ENCODE results near the gene LSM7. TPM values are rescaled to one million over a fixed set of nuclear protein-coding genes. Genes with fewer than 3 reads are reported as not detected.
A peak's percentile ranks its signal among the peaks of the same experiment; 100 is the strongest.
"Not testable (repeated sequence)": the region's sequence is repeated elsewhere in the genome, so short reads cannot be mapped to it uniquely, and the experiment has no call there.

Gene LSM7
- total and polyA plus RNA-seq, 9 of the 15 experiments (the other 6 are each of a cell fraction or from before 2014, with no cell fraction given), result 40.5 to 690 (median 265) TPM

DNA sequence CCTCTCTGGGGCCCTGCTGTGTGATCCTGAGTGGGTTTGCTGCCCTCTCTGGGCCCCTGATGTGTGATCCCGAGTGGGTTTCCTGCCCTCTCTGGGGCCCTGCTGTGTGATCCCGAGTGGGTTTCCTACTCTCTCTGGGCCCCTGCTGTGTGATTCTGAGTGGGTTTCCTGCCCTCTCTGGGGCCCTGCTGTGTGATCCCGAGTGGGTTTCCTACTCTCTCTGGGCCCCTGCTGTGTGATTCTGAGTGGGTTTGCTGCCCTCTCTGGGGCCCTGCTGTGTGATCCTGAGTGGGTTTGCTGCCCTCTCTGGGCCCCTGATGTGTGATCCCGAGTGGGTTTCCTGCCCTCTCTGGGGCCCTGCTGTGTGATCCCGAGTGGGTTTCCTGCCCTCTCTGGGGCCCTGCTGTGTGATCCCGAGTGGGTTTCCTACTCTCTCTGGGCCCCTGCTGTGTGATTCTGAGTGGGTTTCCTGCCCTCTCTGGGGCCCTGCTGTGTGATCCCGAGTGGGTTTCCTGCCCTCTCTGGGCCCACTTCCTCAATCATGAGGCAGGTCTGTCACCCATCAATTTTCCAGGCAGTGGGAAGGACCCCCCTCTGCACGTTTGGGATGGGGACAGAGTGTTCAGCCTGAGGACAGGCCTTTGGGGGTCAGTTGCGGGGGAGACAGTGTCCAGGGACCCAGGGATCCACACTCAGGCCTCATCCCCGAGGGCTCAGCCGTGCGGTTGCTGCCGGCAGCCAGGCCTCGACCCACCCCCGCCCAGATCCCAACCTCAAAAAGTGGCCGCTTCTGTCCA, 46.9 kb downstream of the LSM7 start:
- Histone ChIP-seq H3K27ac (ENCODE audit: extremely low read depth, low read depth, low read length) (peak overlapping the region; percentile 10; the same call in 1 of the 3 replicates), H3K9ac (ENCODE audit: insufficient read depth in 1 of 2, low read depth in 2 of 2, low read length in 2 of 2) (peak overlapping the region in 1 of 2 experiments; percentile 90; a peak in 3 of 4 replicates), H2AFZ (ENCODE audit: low read depth, low read length) (peak overlapping the region; percentile 49), H3K4me2 (ENCODE audit: insufficient read depth, low read length) (peak overlapping the region; percentile 35), H3K4me1 (replicated peaks in 1 of 2; ENCODE audit: control insufficient read depth in 2 of 2, insufficient read depth in 2 of 2, low read length in 2 of 2) (peaks cover 0 to 30% of the 10 kb centered on the region in 2 experiments; a peak in 3 of 5 replicates), H3K4me3 (peak overlapping the region; percentile 11; the same call in 1 of the 2 replicates)
- in situ Hi-C loops (cut with MboI), result loop anchor here (5.0 kb wide), 1 partner anchor 106 kb away; no protein-coding TSS in a partner anchor
- BruUV-seq (replicated peaks); H3K79me2 ChIP-seq (ENCODE audit: control insufficient read depth, insufficient read depth, low read length); FAIRE-seq; H3K9me3 ChIP-seq (replicated peaks; ENCODE audit: control insufficient read depth, insufficient read depth, low read depth, low read length); H3K9me1 ChIP-seq (ENCODE audit: control insufficient read depth, insufficient read depth, low read length); CTCF ChIA-PET (ENCODE audit: low intra/inter-chr PET ratio); DNase-seq (ENCODE audit: extremely low read depth in 1 of 4, low spot score in 3 of 4); intact Hi-C loops (cut with micrococcal nuclease); H4K20me1 ChIP-seq (replicated peaks; ENCODE audit: control insufficient read depth, insufficient read depth, low read length); H3K36me3 ChIP-seq (ENCODE audit: control insufficient read depth, insufficient read depth, low read length); H3K27me3 ChIP-seq (ENCODE audit: control insufficient read depth in 2 of 2, insufficient read depth in 2 of 2, low read length in 2 of 2): not testable (repeated sequence)
- POLR2A ChIA-PET, result interaction anchor here (1.1 to 1.4 kb wide), 4 partner anchors 8 to 42 kb away, joined by 3 to 8 read pairs (median 4); no protein-coding TSS in a partner anchor
- ATAC-seq, result peak; percentile 36
- 19% methylated on average over 9 of the region's 16 CpGs for WGBS (ENCODE audit: insufficient coverage, low coverage, missing lambda C conversion rate)
- TF ChIP-seq EGR1 (conservative IDR thresholded peaks at IDR 0.05) (peak; percentile 29), PTBP1 (IDR thresholded peaks at IDR 0.05; ENCODE audit: low read depth, low read length) (peak; percentile 70; the same call in 1 of the 2 replicates), ZFP36 (IDR thresholded peaks at IDR 0.05; ENCODE audit: low read depth, low read length, partially characterized antibody) (peak; percentile 78), BRD9 (IDR thresholded peaks at IDR 0.05; ENCODE audit: low read depth, partially characterized antibody) (peak; percentile 100), KDM1A (IDR thresholded peaks at IDR 0.05) (peak in 1 of 2 experiments; percentile 67; a peak in 2 of 4 replicates), ARID4B (CRISPR knock-in tag; IDR thresholded peaks at IDR 0.05) (peak; percentile 17; the same call in 1 of the 2 replicates), AFF1 (IDR thresholded peaks at IDR 0.05; ENCODE audit: low read depth in 1 of 2, partially characterized antibody in 2 of 2) (peak in 1 of 2 experiments; percentile 74), TEAD1 (CRISPR knock-in tag; IDR thresholded peaks at IDR 0.05) (peak in 1 of 2 experiments; percentile 10; a peak in 1 of 4 replicates), ADNP (tag; IDR thresholded peaks at IDR 0.05) (peak; percentile 92), SPI1 (IDR thresholded peaks at IDR 0.05; ENCODE audit: borderline replicate concordance, low read depth, low read length) (peak; percentile 45; the same call in 1 of the 2 replicates), BCOR (IDR thresholded peaks at IDR 0.05) (peak; percentile 83), SMARCA5 (IDR thresholded peaks at IDR 0.05) (peak; percentile 99), RBM25 (IDR thresholded peaks at IDR 0.05; ENCODE audit: low read depth, low read length, severe bottlenecking) (peak; percentile 85)

Data from K562 (cell line).